ENCODE data around the gene GFRA1. TPM values are rescaled to one million over a fixed set of nuclear protein-coding genes. Genes with fewer than 3 reads are reported as not detected.

The GFRA1 gene
- total and polyA plus RNA-seq, 5 donors: 2.7 to 8.3 (median 6.8) TPM

- no peak for DNase-seq
- no peak overlapping the region for H3K27ac ChIP-seq (ENCODE audit: low read length)
- H3K4me3 ChIP-seq (ENCODE audit: low read length): no peak overlapping the region
- intact Hi-C loops (cut with DNase I): no loop called here
- WGBS: 43% methylated on average over 1 of the region's 1 CpG
- no peak for ATAC-seq
- no peaks in the 10 kb centered on the region for H3K9me3 ChIP-seq (ENCODE audit: control insufficient read depth, low read length)
- H3K27me3 ChIP-seq (ENCODE audit: control insufficient read depth, insufficient read depth): no peaks in the 10 kb centered on the region
- H3K4me1 ChIP-seq (ENCODE audit: control insufficient read depth, insufficient read depth, low read length): peaks cover 2% of the 10 kb centered on the region
These were observed 61.3 kb downstream of the GFRA1 start for GRCh38 chr10:116211682-116212081.

DNA sequence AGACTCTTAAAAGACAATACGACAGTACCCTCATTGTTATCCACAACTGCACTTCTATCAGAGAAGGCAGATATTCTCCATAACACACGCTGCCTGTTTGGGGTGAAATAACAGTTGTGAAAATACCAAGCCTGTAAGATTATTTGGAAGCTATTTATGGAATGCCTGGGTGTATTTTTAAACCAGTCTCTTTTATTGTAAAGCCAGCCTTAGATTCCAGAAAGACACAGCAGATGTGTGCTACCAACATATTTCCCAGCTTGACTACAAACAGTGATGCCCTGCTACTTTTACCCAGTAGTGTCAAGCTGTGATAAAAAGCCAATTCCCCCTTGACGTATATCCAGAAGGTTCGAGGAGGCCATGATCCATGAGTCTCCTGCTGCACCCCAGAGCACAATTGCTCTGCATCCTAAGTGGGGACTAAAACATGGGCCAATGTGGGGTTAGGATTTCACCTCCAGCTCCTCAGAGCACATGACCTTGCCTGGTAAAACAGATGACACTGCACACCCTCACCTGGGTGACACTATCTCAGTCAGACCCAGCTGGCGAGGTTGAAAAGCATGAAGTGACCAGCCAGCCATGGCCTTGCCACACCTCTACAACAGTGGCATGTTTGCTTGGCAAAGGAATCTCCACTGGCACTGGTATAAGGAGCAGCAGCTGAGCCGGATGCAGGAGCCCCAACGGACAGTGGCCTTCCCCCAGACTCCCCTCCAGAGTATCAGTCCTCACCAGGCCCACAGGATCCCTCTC, 62.2 kb downstream of the GFRA1 start:
- ATAC-seq (no peak), DNase-seq (no peak)
- Histone ChIP-seq H3K27ac (ENCODE audit: low read length) (no peak overlapping the region), H3K27me3 (ENCODE audit: control insufficient read depth, insufficient read depth) (no peaks in the 10 kb centered on the region), H3K9me3 (ENCODE audit: control insufficient read depth, low read length) (no peaks in the 10 kb centered on the region), H3K4me1 (ENCODE audit: control insufficient read depth, insufficient read depth, low read length) (peaks cover 2% of the 10 kb centered on the region), H3K4me3 (ENCODE audit: low read length) (no peak overlapping the region)
- intact Hi-C loops (cut with DNase I): no loop called here
- WGBS: 72% methylated on average over 7 of the region's 7 CpGs

- 89% methylated on average over 10 of the region's 10 CpGs for WGBS
These were observed 63.2 kb downstream of the GFRA1 start for GRCh38 chr10:116209781-116210180.

GRCh38 chr10:116208956-116209567, 63.9 kb downstream of the GFRA1 start:
- Histone ChIP-seq H3K27me3 (ENCODE audit: control insufficient read depth, insufficient read depth) (no peaks in the 10 kb centered on the region), H3K27ac (ENCODE audit: low read length) (no peak overlapping the region), H3K9me3 (ENCODE audit: control insufficient read depth, low read length) (no peaks in the 10 kb centered on the region), H3K4me1 (ENCODE audit: control insufficient read depth, insufficient read depth, low read length) (peaks cover 2% of the 10 kb centered on the region), H3K4me3 (ENCODE audit: low read length) (no peak overlapping the region)
- DNase-seq (no peak), ATAC-seq (no peak)
- 80% methylated on average over 6 of the region's 6 CpGs for WGBS
- intact Hi-C loops (cut with DNase I): no loop called here

More at GRCh38 chr10:116209781-116210180, 63.2 kb downstream of the GFRA1 start:
- Histone ChIP-seq H3K4me1 (ENCODE audit: control insufficient read depth, insufficient read depth, low read length) (peaks cover 2% of the 10 kb centered on the region), H3K27me3 (ENCODE audit: control insufficient read depth, insufficient read depth) (no peaks in the 10 kb centered on the region), H3K4me3 (ENCODE audit: low read length) (no peak overlapping the region), H3K9me3 (ENCODE audit: control insufficient read depth, low read length) (no peaks in the 10 kb centered on the region), H3K27ac (ENCODE audit: low read length) (no peak overlapping the region)
- DNase-seq: no peak
- intact Hi-C loops (cut with DNase I): no loop called here
- ATAC-seq: no peak

GRCh38 chr10:116207690-116208089, 65.3 kb downstream of the GFRA1 start:
- WGBS: 84% methylated on average over 7 of the region's 7 CpGs
- intact Hi-C loops (cut with DNase I): no loop called here
- H3K27ac ChIP-seq (ENCODE audit: low read length): no peak overlapping the region
- no peak for ATAC-seq
- DNase-seq: no peak
- H3K4me3 ChIP-seq (ENCODE audit: low read length): no peak overlapping the region
- no peaks in the 10 kb centered on the region for H3K27me3 ChIP-seq (ENCODE audit: control insufficient read depth, insufficient read depth)
- no peaks in the 10 kb centered on the region for H3K9me3 ChIP-seq (ENCODE audit: control insufficient read depth, low read length)
- peaks cover 2% of the 10 kb centered on the region for H3K4me1 ChIP-seq (ENCODE audit: control insufficient read depth, insufficient read depth, low read length)

DNA sequence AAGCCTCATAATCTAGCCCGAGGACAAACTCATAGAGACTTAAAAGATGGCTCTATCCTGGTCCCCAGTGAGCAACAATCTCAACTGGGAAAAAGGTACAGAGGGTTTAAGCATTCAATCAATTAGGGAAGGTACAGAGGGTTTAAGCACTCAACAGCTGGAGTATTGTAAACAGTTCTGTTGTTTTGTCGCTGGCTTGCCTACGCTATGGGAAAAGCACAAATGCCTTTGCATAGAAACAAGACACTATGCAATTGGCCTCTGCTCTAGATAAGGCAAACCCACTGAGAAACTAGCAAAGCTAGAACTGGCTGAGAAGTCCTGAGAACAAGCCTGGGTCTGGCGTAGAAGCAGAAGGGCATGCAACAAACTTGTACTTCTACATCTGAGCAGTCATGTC, 69.3 kb downstream of the GFRA1 start:
- DNase-seq (no peak), ATAC-seq (no peak)
- Histone ChIP-seq H3K27ac (ENCODE audit: low read length) (no peak overlapping the region), H3K27me3 (ENCODE audit: control insufficient read depth, insufficient read depth) (no peaks in the 10 kb centered on the region), H3K4me1 (ENCODE audit: control insufficient read depth, insufficient read depth, low read length) (no peaks in the 10 kb centered on the region), H3K9me3 (ENCODE audit: control insufficient read depth, low read length) (no peaks in the 10 kb centered on the region), H3K4me3 (ENCODE audit: low read length) (no peak overlapping the region)
- WGBS: 91% methylated on average over 4 of the region's 4 CpGs
- intact Hi-C loops (cut with DNase I): no loop called here

DNA sequence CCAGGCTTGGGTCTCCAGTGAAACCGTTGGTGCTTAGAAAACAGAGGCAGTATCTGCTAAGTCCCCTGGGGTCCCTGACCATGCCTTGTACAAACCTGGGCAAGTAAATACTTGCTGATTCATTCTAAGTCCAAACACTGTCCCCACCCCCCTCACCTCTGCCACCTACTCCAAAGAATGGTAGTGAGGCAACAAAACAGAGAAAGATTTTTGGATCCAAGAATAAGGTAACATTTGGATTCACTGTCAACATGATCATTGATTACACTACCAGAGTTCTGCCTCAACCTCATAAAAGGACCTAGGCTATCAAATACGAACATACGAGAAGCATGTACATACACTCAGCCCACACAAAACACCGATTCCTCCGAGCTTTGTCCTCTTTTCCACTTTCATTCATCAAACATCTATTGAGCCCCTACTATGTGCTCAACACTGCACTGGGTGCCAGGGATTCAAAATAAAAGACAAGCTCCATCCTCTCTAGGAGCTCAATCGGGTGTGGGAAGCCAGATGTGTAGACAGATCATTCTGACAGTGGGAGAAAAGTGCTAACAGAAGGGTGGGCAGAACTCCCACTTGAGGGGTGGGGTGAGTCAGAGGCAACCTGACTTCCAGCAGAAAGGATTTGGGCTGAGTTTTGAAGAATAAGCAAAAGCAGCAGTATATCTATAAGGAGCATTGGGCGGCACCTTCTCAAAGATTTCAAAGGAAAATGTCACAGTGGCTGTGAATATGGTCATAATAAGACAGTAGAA, 71.2 kb downstream of the GFRA1 start:
- Histone ChIP-seq H3K27ac (ENCODE audit: low read length) (no peak overlapping the region), H3K4me3 (ENCODE audit: low read length) (no peak overlapping the region), H3K4me1 (ENCODE audit: control insufficient read depth, insufficient read depth, low read length) (no peaks in the 10 kb centered on the region), H3K27me3 (ENCODE audit: control insufficient read depth, insufficient read depth) (no peaks in the 10 kb centered on the region), H3K9me3 (ENCODE audit: control insufficient read depth, low read length) (no peaks in the 10 kb centered on the region)
- WGBS: 91% methylated on average over 7 of the region's 7 CpGs
- DNase-seq (no peak), ATAC-seq (no peak)
- intact Hi-C loops (cut with DNase I): no loop called here

DNA sequence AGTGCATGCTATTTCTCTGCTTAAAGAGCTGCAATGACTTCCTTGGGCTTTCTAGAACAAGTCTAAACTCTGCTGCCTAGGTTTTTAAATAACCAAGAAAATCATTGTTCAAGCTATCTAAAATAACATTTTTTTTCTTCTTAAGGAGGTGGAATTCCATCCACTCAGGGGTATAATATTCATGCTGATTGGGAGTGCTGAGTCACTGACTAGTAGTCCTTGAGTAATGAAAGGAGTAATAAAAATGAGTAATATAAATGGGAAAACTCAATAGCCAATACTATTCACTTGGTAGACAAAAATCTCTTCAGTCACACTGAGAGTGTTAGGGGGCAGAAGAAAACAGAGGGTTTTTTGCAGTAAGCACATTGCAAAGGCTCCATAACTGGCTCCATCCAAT, 72.0 kb downstream of the GFRA1 start:
- no peaks in the 10 kb centered on the region for H3K4me1 ChIP-seq (ENCODE audit: control insufficient read depth, insufficient read depth, low read length)
- DNase-seq (no peak), ATAC-seq (no peak)
- intact Hi-C loops (cut with DNase I): no loop called here
- H3K9me3 ChIP-seq (ENCODE audit: control insufficient read depth, low read length): no peaks in the 10 kb centered on the region
- no peak overlapping the region for H3K27ac ChIP-seq (ENCODE audit: low read length)
- H3K27me3 ChIP-seq (ENCODE audit: control insufficient read depth, insufficient read depth): no peaks in the 10 kb centered on the region
- no peak overlapping the region for H3K4me3 ChIP-seq (ENCODE audit: low read length)

DNA sequence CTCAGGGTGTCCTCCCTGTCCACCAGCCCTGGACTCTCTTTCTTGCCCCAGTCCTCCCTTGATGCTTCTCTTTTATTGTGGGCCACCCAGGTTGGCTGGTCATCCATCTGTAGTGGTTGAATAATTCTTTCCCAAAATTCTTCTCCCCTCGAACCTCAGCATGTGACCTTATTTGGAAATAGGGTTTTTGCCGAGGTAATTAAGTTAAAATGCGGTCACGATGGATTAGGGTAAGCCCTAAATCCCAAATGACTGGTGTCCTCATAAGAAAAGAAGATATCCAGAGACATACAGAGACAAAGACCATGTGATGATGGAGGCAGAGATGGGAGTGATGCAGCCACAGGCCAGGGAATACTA, 74.3 kb downstream of the GFRA1 start:
- Histone ChIP-seq H3K9me3 (ENCODE audit: control insufficient read depth, low read length) (no peaks in the 10 kb centered on the region), H3K4me1 (ENCODE audit: control insufficient read depth, insufficient read depth, low read length) (no peaks in the 10 kb centered on the region), H3K4me3 (ENCODE audit: low read length) (no peak overlapping the region), H3K27ac (ENCODE audit: low read length) (no peak overlapping the region), H3K27me3 (ENCODE audit: control insufficient read depth, insufficient read depth) (no peaks in the 10 kb centered on the region)
- intact Hi-C loops (cut with DNase I): no loop called here
- 78% methylated on average over 4 of the region's 4 CpGs for WGBS
- no peak for DNase-seq
- no peak for ATAC-seq

GRCh38 chr10:116197946-116198675, 74.9 kb downstream of the GFRA1 start:
- H3K4me3 ChIP-seq (ENCODE audit: low read length): no peak overlapping the region
- intact Hi-C loops (cut with DNase I): no loop called here
- no peaks in the 10 kb centered on the region for H3K27me3 ChIP-seq (ENCODE audit: control insufficient read depth, insufficient read depth)
- H3K27ac ChIP-seq (ENCODE audit: low read length): no peak overlapping the region
- 74% methylated on average over 12 of the region's 12 CpGs for WGBS
- no peak for ATAC-seq
- H3K9me3 ChIP-seq (ENCODE audit: control insufficient read depth, low read length): no peaks in the 10 kb centered on the region
- H3K4me1 ChIP-seq (ENCODE audit: control insufficient read depth, insufficient read depth, low read length): no peaks in the 10 kb centered on the region
- DNase-seq: no peak

GRCh38 chr10:116195583-116195982, 77.4 kb downstream of the GFRA1 start:
- 96% methylated on average over 4 of the region's 4 CpGs for WGBS
- Histone ChIP-seq H3K27ac (ENCODE audit: low read length) (no peak overlapping the region), H3K9me3 (ENCODE audit: control insufficient read depth, low read length) (no peaks in the 10 kb centered on the region), H3K4me3 (ENCODE audit: low read length) (no peak overlapping the region), H3K27me3 (ENCODE audit: control insufficient read depth, insufficient read depth) (no peaks in the 10 kb centered on the region), H3K4me1 (ENCODE audit: control insufficient read depth, insufficient read depth, low read length) (no peaks in the 10 kb centered on the region)
- ATAC-seq (no peak), DNase-seq (no peak)
- intact Hi-C loops (cut with DNase I): no loop called here
